GM19397 (cell line): ENCODE data around the gene ROR1.
"Not testable (repeated sequence)": the region's sequence is repeated elsewhere in the genome, so short reads cannot be mapped to it uniquely, and the experiment has no call there.

Source experiments
- ATAC-seq: cut with Tn5 transposase; IDR thresholded peaks from one replicate; pipeline ENCODE4 v1.9.1; 2021; ENCODE audit warnings: mild to moderate bottlenecking, moderate library complexity; ENCODE audit not compliant: unreplicated experiment

Gene ROR1

GRCh38 chr1:64197076-64197475, 423.3 kb downstream of the ROR1 start:
- ATAC-seq = no peak

DNA sequence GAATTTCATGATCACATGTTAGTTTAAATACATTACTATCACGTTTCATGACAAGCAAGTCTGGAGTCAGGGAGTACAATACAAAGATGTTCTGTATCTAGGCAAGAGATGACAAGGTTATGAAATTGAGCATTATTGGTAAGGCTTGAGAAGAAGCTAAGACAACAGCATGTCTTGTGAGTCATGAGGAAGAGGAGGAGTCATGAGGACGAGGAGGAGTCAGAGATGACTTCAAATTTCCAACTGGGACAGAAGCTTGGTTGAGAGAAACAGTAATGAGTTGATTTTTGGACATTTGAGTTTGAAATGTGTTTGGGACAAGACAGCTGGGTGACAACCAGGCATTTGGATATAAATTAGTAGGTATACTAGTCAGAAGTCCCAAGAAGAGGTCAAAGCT, 425.3 kb downstream of the ROR1 start:
- ATAC-seq = no peak

DNA sequence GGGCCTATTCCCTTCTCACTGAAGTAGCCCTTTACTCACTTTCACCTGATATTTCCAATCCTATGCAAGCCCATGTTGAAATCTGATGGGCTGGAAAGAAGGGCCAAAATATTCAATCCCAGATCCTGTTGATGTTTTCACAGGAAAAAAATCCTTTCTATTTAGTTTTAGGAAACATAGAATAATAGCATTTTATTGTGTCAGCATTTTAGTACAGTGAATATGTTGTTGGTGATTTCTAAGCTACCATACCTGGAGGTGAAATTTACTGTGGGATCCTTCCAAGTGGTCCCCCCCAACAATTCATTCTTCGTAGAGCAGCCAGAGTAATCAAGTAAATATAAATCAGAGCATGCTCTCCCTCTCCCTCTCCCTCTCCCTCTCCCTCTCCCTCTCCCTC, 426.2 kb downstream of the ROR1 start:
- ATAC-seq = no peak

DNA sequence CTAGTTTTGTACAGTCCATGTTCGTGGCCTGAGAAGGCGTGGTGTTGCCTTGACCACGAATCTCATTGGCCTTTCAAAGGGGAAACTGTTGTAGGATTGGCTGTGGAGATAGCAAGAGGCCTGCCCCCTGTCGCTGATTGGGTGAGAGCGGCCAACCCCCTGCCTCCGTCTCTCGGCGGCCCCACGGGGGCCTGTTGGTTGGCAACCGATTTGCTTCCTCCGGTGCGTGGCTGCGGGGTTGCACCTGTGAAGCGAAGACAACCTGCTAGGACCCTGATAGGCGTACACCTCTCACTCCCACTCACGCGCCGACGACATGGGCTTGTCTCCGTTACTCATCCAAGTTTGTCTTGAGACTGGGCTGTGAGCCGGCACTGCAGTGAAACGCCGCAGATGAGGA, 429.6 kb downstream of the ROR1 start, which contains the start of gene UBE2U:
Gene UBE2U, plus strand, starts transcription at position 204 of the 400 bp plus-strand sequence. CDS start 428 bp downstream, outside the sequence.
- ATAC-seq = no peak

GRCh38 chr1:64209221-64209620, 435.4 kb downstream of the ROR1 start:
- no peak for ATAC-seq

GRCh38 chr1:64212031-64212430, 438.2 kb downstream of the ROR1 start:
- no peak for ATAC-seq

GRCh38 chr1:64215576-64215975, 441.8 kb downstream of the ROR1 start:
- ATAC-seq = no peak

- ATAC-seq = no peak
Observed at GRCh38 chr1:64220241-64220640, 446.4 kb downstream of the ROR1 start.

- no peak for ATAC-seq
Observed at GRCh38 chr1:64223329-64224151, 449.7 kb downstream of the ROR1 start.

DNA sequence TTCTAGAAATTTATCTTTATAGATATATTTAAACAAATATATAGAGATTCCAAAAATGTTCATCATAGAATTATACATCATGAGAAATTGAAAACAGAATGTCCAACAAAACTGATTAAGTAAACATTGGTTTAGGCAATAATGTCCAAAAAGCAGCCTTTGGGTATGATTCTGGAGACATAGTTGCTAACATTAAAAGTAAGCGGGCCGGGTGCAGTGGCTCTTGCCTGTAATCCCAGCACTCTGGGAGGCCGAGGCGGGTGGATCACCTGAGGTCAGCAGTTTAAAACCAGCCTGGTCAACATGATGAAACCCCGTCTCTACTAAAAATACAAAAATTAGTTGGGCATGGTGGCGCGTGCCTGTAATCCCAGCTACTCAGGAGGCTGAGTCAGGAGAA, 450.4 kb downstream of the ROR1 start:
- not testable (repeated sequence) for ATAC-seq

DNA sequence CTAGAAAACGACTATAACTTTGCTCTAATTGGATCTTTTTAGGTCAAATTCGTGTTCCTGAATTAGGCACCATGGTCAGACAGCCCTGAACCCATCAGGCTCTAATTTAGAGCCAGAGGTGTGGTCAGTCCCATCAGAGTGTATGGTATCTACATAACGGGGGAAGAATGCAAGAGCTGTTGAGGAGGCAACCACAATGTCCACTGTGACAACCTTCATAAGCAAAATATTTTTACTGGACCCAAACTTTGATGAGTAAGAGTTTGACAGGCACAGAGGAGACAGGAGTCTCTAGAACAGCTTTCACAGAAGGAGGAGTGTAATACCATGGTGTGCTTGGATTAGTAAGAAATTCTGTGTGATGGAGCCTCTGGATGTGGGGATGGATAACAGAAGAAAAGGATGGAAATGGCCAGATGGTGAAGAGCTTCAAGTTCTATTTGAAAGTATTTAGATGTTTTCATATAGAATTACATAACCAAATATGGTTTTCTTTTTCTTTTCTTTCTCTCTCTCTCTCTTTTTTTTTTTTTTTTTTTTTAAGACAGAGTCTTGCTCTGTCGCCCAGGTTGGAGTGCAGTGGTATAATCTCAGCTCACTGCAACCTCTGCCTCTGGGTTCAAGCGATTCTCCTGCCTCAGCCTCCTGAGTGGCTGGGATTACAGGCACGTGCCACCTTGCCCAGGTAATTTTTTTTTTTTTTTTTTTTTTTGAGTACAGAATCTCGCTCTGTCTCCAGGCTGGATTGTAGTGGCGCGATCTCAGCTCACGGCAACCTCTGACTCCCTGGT, 454.5 kb downstream of the ROR1 start:
- ATAC-seq = no peak

GRCh38 chr1:64229307-64229706, 455.5 kb downstream of the ROR1 start:
- ATAC-seq = no peak
